ENCODE data around the gene CAMK4.

DNA sequence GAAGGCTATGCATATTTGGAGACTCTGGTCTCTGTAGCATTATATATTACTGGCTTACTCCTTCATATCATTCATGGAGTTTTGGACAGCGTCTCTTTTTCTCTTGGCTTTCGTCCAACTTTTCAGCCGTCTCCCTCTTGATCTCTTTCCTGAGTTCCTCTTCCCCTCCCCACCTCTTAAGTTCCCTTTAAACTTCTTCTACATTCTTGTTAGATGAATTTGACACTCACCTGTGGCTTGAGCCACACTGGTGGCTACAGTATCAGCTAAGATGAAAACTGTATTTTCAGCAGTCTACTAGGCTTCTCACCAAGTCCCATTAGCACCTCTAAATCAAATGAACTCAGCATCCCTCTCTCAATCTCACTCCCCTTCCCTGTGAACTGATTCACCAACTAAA is 160.0 kb downstream of the CAMK4 start:
- TF ChIP-seq, protein P1, sequence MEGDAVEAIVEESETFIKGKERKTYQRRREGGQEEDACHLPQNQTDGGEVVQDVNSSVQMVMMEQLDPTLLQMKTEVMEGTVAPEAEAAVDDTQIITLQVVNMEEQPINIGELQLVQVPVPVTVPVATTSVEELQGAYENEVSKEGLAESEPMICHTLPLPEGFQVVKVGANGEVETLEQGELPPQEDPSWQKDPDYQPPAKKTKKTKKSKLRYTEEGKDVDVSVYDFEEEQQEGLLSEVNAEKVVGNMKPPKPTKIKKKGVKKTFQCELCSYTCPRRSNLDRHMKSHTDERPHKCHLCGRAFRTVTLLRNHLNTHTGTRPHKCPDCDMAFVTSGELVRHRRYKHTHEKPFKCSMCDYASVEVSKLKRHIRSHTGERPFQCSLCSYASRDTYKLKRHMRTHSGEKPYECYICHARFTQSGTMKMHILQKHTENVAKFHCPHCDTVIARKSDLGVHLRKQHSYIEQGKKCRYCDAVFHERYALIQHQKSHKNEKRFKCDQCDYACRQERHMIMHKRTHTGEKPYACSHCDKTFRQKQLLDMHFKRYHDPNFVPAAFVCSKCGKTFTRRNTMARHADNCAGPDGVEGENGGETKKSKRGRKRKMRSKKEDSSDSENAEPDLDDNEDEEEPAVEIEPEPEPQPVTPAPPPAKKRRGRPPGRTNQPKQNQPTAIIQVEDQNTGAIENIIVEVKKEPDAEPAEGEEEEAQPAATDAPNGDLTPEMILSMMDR (IDR thresholded peaks at IDR 0.05), result no peak
- no peak for TF ChIP-seq EZH2 (IDR thresholded peaks at IDR 0.05)
